ENCODE data around the gene PAN2.

- TF ChIP-seq POLR2A (IDR thresholded peaks at IDR 0.05; ENCODE audit: low read depth, low read length) (no peak), CTCF (IDR thresholded peaks at IDR 0.05; ENCODE audit: extremely low read depth in 1 of 2, insufficient read depth in 1 of 2, low read depth in 1 of 2, low read length in 2 of 2) (no peak), JUN (IDR thresholded peaks at IDR 0.05; ENCODE audit: borderline replicate concordance, insufficient read depth, insufficient read length, low read depth) (no peak), POLR2AphosphoS5 (IDR thresholded peaks at IDR 0.05; ENCODE audit: insufficient read depth, low read depth, low read length) (no peak), EZH2 (IDR thresholded peaks at IDR 0.05; ENCODE audit: borderline replicate concordance, low read depth, low read length, severe bottlenecking) (no peak), MAX (IDR thresholded peaks at IDR 0.05; ENCODE audit: insufficient read depth, insufficient read length) (no peak)
These were observed 25.2 kb upstream of the PAN2 start for GRCh38 chr12:56358836-56359532.
